Mucosa of stomach (tissue), 1 donor: Measurements from ENCODE around the gene MUL1.

Experiments used
- H3K27me3 ChIP-seq: one replicate; pipeline ENCODE4 v1.7.0; 2013; ENCODE audit warnings: mild to moderate bottlenecking, low read length; ENCODE audit not compliant: control insufficient read depth, insufficient read depth
- H3K36me3 ChIP-seq: one replicate; pipeline ENCODE4 v1.7.0; 2013; ENCODE audit warnings: low read length; ENCODE audit not compliant: control insufficient read depth, insufficient read depth
- H3K4me1 ChIP-seq: one replicate; pipeline ENCODE4 v1.7.0; 2013; ENCODE audit warnings: mild to moderate bottlenecking, low read length; ENCODE audit not compliant: control insufficient read depth, insufficient read depth
- H3K4me3 ChIP-seq: one replicate; pipeline ENCODE4 v1.7.0; 2013; ENCODE audit warnings: low read length
- H3K9ac ChIP-seq: one replicate; pipeline ENCODE4 v1.7.0; 2013; ENCODE audit warnings: mild to moderate bottlenecking, low read length, moderate library complexity
- H3K9me3 ChIP-seq: one replicate; pipeline ENCODE4 v1.7.0; 2013; ENCODE audit warnings: mild to moderate bottlenecking, low read length, moderate library complexity; ENCODE audit not compliant: control insufficient read depth
- donor health status: Pancreatic carcinoma.

Gene MUL1, protein sequence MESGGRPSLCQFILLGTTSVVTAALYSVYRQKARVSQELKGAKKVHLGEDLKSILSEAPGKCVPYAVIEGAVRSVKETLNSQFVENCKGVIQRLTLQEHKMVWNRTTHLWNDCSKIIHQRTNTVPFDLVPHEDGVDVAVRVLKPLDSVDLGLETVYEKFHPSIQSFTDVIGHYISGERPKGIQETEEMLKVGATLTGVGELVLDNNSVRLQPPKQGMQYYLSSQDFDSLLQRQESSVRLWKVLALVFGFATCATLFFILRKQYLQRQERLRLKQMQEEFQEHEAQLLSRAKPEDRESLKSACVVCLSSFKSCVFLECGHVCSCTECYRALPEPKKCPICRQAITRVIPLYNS

GRCh38 chr1:20507564-20508410 lies at the start of gene MUL1:
TSS of gene MUL1 (minus strand) at chr1:20508151. CDS start at chr1:20508024, 127 bp downstream.
- H3K4me3 ChIP-seq: peak within 1 kb of the TSS; percentile 88
- H3K27me3 ChIP-seq: peaks cover 4% of the 10 kb centered on the region
- H3K4me1 ChIP-seq: peaks cover 7% of the 10 kb centered on the region
- H3K9ac ChIP-seq: peak within 1 kb of the TSS; percentile 83
- H3K9me3 ChIP-seq: no peaks in the 10 kb centered on the region
- no peaks in the 10 kb centered on the region for H3K36me3 ChIP-seq

GRCh38 chr1:20555758-20556120 lies 47.8 kb upstream of the MUL1 start:
- no peak overlapping the region for H3K9ac ChIP-seq
- H3K4me1 ChIP-seq: no peaks in the 10 kb centered on the region
- peaks cover 51% of the 10 kb centered on the region for H3K27me3 ChIP-seq
- no peaks in the 10 kb centered on the region for H3K9me3 ChIP-seq
- no peak overlapping the region for H3K4me3 ChIP-seq
- no peaks in the 10 kb centered on the region for H3K36me3 ChIP-seq

GRCh38 chr1:20555025-20555757 lies 47.2 kb upstream of the MUL1 start:
- Histone ChIP-seq H3K9ac (no peak overlapping the region), H3K4me1 (no peaks in the 10 kb centered on the region), H3K4me3 (no peak overlapping the region), H3K27me3 (peaks cover 51% of the 10 kb centered on the region), H3K36me3 (no peaks in the 10 kb centered on the region), H3K9me3 (no peaks in the 10 kb centered on the region)

- Histone ChIP-seq H3K9me3 (no peaks in the 10 kb centered on the region), H3K4me1 (no peaks in the 10 kb centered on the region), H3K9ac (no peak overlapping the region), H3K4me3 (no peak overlapping the region), H3K27me3 (peaks cover 54% of the 10 kb centered on the region), H3K36me3 (no peaks in the 10 kb centered on the region)
These were observed 44.9 kb upstream of the MUL1 start for GRCh38 chr1:20552728-20553445.

- Histone ChIP-seq H3K9ac (no peak within 1 kb of the TSS), H3K4me3 (no peak within 1 kb of the TSS), H3K36me3 (no peaks in the 10 kb centered on the region)
These were observed 44.2 kb upstream of the MUL1 start, which contains the start of gene FAM43B for GRCh38 chr1:20551945-20552727. TSS of gene FAM43B (plus strand) at chr1:20552573. CDS start at chr1:20552974, 401 bp downstream.

DNA sequence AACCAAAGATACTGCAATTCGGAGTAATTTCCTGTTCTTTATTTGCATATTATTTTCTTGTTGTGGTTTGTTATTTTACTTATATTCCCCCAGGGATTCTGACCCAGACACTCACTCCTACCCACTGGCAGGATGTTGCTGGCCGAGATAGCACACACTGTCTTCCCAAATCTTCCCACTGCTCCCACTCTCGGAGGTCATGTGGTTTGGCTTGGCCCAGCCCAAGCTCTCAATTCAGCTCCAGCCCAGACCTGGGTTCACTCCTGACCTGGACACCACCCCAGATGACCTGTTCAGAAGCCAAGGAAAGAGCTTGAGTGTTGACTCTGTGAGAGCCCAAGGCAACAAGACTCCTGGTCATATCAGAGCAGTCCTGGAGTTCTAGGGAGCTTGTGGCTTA lies 43.2 kb upstream of the MUL1 start:
- H3K9me3 ChIP-seq: no peaks in the 10 kb centered on the region

More at GRCh38 chr1:20551945-20552727, 44.2 kb upstream of the MUL1 start, which contains the start of gene FAM43B:
- Histone ChIP-seq H3K9me3 (no peaks in the 10 kb centered on the region), H3K4me1 (no peaks in the 10 kb centered on the region), H3K27me3 (peaks cover 54% of the 10 kb centered on the region)

GRCh38 chr1:20546637-20547036 lies 38.7 kb upstream of the MUL1 start:
- Histone ChIP-seq H3K4me1 (no peaks in the 10 kb centered on the region), H3K4me3 (no peak overlapping the region), H3K27me3 (peaks cover 12% of the 10 kb centered on the region), H3K9ac (no peak overlapping the region), H3K36me3 (no peaks in the 10 kb centered on the region), H3K9me3 (no peaks in the 10 kb centered on the region)

More for the DNA sequence above, 43.2 kb upstream of the MUL1 start:
- Histone ChIP-seq H3K4me1 (no peaks in the 10 kb centered on the region), H3K27me3 (peaks cover 54% of the 10 kb centered on the region), H3K4me3 (no peak overlapping the region), H3K36me3 (no peaks in the 10 kb centered on the region), H3K9ac (no peak overlapping the region)

- H3K27me3 ChIP-seq: peaks cover 15% of the 10 kb centered on the region
These were observed 32.3 kb upstream of the MUL1 start for GRCh38 chr1:20540281-20540680.

DNA sequence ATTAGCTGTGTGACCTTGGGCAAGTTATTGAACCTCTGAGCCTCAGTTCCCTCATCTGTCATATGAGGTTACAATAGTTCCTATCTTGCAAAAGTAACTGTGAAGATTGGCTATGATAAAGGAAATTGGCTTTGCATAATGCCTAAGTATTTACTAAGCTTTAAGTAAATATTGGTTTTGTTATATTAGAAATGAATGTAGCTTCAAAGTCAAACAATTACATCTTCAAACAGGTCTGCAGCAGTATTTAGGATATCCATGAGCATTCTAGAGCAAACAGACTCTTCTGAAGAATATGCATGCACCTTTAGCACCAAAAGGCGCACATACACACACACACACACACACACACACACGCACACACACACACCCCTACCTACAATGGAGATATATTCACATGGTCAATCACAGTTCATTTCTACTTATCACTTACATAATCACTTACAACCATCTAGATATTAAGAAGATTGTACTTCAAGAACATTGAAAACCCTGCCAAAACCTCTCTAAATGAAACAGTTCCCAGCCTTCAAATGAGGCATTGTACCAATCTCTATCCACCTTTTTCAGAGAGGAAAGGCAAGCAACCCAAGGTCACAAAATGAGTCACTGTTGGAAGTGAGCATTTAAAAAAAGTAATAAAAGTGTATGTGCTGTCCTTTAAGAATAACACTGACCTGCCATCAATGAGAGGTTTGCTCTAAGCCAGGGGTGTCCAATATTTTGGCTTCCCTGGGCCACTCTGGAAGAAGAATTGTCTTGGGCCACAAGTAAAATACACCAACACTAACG lies 31.0 kb upstream of the MUL1 start:
- peaks cover 19% of the 10 kb centered on the region for H3K27me3 ChIP-seq
- H3K36me3 ChIP-seq: no peaks in the 10 kb centered on the region
- H3K9ac ChIP-seq: no peak overlapping the region
- H3K9me3 ChIP-seq: no peaks in the 10 kb centered on the region
- no peak overlapping the region for H3K4me3 ChIP-seq
- no peaks in the 10 kb centered on the region for H3K4me1 ChIP-seq

More at GRCh38 chr1:20540281-20540680, 32.3 kb upstream of the MUL1 start:
- no peaks in the 10 kb centered on the region for H3K36me3 ChIP-seq
- no peaks in the 10 kb centered on the region for H3K9me3 ChIP-seq
- H3K4me1 ChIP-seq: no peaks in the 10 kb centered on the region
- no peak overlapping the region for H3K4me3 ChIP-seq
- H3K9ac ChIP-seq: no peak overlapping the region

DNA sequence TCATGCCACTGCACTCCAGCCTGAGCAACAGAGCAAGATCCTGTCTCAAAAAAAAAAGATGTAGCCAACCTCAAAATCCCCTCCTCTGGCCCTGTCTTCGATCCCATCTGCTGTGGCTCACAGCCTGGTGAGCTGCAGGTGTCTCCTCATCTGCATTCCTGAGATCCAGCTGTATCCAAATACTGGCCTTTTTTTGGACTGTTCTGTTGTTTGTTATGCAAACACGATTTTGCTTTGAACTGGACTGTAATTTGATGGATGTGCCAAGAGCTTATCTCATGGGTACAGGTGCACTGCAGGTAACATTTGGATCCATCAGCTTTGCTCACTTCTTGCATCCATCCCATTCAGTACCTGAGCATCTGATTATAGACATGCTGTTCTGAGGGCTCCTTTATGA lies 30.3 kb upstream of the MUL1 start:
- Histone ChIP-seq H3K4me1 (no peaks in the 10 kb centered on the region), H3K27me3 (peaks cover 26% of the 10 kb centered on the region), H3K9me3 (no peaks in the 10 kb centered on the region), H3K9ac (no peak overlapping the region), H3K4me3 (no peak overlapping the region), H3K36me3 (no peaks in the 10 kb centered on the region)
